A673 (cell line): ENCODE results near the gene CNN2.

Experiments used
- CTCF ChIP-seq: fragments of 300-800, 200-600 bp; sonication (generic); conservative IDR thresholded peaks from 2 replicates; pipeline ENCODE4 v1.5.1; 2017; ENCODE audit warnings: low read depth, mild to moderate bottlenecking, antibody characterized with exemption, low read length, moderate library complexity, mixed read lengths
- EZH2 ChIP-seq: fragments of 200-600 bp; sonication (generic); IDR thresholded peaks from 2 replicates; pipeline ENCODE4 v1.6.1; 2017; ENCODE audit warnings: borderline replicate concordance, low read depth, mild to moderate bottlenecking, mixed read lengths, antibody characterized with exemption, low read length; ENCODE audit not compliant: poor library complexity, severe bottlenecking

DNA sequence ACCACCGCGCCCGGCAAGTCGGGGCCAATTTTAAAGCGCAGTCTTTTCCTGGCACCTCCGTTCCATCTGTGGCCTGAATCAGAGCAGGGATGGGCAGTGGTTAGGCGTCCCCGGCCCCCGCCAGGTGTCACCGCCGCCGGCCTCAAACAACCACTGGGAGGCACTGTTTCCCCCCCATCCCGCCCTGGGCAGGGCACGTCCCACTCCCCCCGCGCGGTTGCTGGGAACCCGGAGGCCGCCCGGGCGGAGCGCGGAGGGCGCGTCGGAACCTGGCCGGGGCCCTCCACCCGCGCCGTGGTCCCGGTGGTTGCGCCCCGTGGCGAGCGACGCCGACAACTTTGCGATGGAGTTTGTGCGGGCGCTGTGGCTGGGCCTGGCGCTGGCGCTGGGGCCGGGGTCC lies 26.3 kb upstream of the CNN2 start, which contains the start of gene GRIN3B:
- TF ChIP-seq CTCF = peak; percentile 60
- no peak for TF ChIP-seq EZH2
